Keratinocyte (primary cell): ENCODE measurements around the gene APOL1. TPM values are rescaled to one million over a fixed set of nuclear protein-coding genes. Genes with fewer than 3 reads are reported as not detected.
A peak's percentile ranks its signal among the peaks of the same experiment; 100 is the strongest.

ENCODE experiments used
- DNase-seq: peaks from one replicate; pipeline ENCODE4 v3.0.0-alpha.2; 2011; ENCODE audit warnings: low read depth, missing footprints, low spot score
- FAIRE-seq: peaks from 2 replicates; lab custom pipeline; 2011; peaks lifted over from hg19 to GRCh38; lab: Jason Lieb, UNC
- H2AFZ ChIP-seq: 2 replicates; pipeline ENCODE4 v1.6.0; 2012; ENCODE audit warnings: low read length, control low read depth, inconsistent platforms; ENCODE audit not compliant: control insufficient read depth
- H3K27ac ChIP-seq: 2 replicates; pipeline ENCODE4 v1.5.1; 2011; ENCODE audit warnings: low read length; ENCODE audit not compliant: control insufficient read depth, insufficient read depth
- H3K27me3 ChIP-seq: 3 replicates; pipeline ENCODE4 v1.6.0; 2011; ENCODE audit warnings: low read length; ENCODE audit not compliant: control insufficient read depth, insufficient read depth; ENCODE audit errors: extremely low read depth
- H3K36me3 ChIP-seq, 2 experiments: 2 replicates in 1 of 2; 3 replicates in 1 of 2; pipeline ENCODE4 v1.5.1; 2011; ENCODE audit warnings: low read length in 2 of 2, mild to moderate bottlenecking in 1 of 2; ENCODE audit not compliant: control insufficient read depth in 2 of 2, insufficient read depth in 2 of 2; ENCODE audit errors: extremely low read depth in 1 of 2
- H3K4me1 ChIP-seq: 3 replicates; pipeline ENCODE4 v1.5.1; 2011; ENCODE audit warnings: low read length; ENCODE audit not compliant: control insufficient read depth, insufficient read depth; ENCODE audit errors: extremely low read depth
- H3K4me2 ChIP-seq: 3 replicates; pipeline ENCODE4 v1.6.0; 2011; ENCODE audit warnings: low read depth, low read length; ENCODE audit not compliant: control insufficient read depth, insufficient read depth; ENCODE audit errors: extremely low read depth
- H3K4me3 ChIP-seq, 3 experiments: fragments of 200-600 bp in 1 of 3; sonication (generic) in 1 of 3; 2 replicates in 2 of 3; 3 replicates in 1 of 3; pipeline ENCODE4 v1.5.1; 2011 to 2016; ENCODE audit warnings: low read length in 3 of 3, mild to moderate bottlenecking in 3 of 3, control low read depth in 2 of 3, inconsistent platforms in 1 of 3, low read depth in 1 of 3, mixed read lengths in 1 of 3, mixed run types in 1 of 3, moderate library complexity in 1 of 3; ENCODE audit not compliant: control insufficient read depth in 2 of 3, insufficient read depth in 2 of 3; ENCODE audit errors: extremely low read depth in 1 of 3
- H3K79me2 ChIP-seq: 2 replicates; pipeline ENCODE4 v1.6.0; 2012; ENCODE audit warnings: low read length; ENCODE audit not compliant: control insufficient read depth, insufficient read depth
- H3K9ac ChIP-seq: 3 replicates; pipeline ENCODE4 v1.6.0; 2011; ENCODE audit warnings: low read length; ENCODE audit not compliant: control insufficient read depth, insufficient read depth; ENCODE audit errors: extremely low read depth
- H3K9me1 ChIP-seq: 3 replicates; pipeline ENCODE4 v1.6.0; 2011; ENCODE audit warnings: low read length; ENCODE audit not compliant: control insufficient read depth, insufficient read depth; ENCODE audit errors: extremely low read depth
- H3K9me3 ChIP-seq: 2 replicates; pipeline ENCODE4 v1.5.1; 2012; ENCODE audit warnings: low read depth, low read length; ENCODE audit not compliant: control insufficient read depth
- H4K20me1 ChIP-seq: 3 replicates; pipeline ENCODE4 v1.6.0; 2011; ENCODE audit warnings: low read length; ENCODE audit not compliant: control insufficient read depth, insufficient read depth; ENCODE audit errors: extremely low read depth
- EZH2 ChIP-seq: IDR thresholded peaks from one replicate; pipeline ENCODE4 v1.6.1; 2012; ENCODE audit warnings: inconsistent platforms, mild to moderate bottlenecking, low read length, moderate library complexity
- dilution Hi-C: fragments of 300-500 bp; cut with MboI; formaldehyde crosslinking; loops from one replicate; pipeline ENCODE4 v1.7.0; 2020; ENCODE audit warnings: low sequenced_read_pairs; ENCODE audit not compliant: extremely low pct_ligation_motif_present
- polyA plus RNA-seq, 5 experiments: library from polyadenylated mRNA; depleted of rRNA in 3 of 5; stranded (reverse) in 3 of 5; stranded (forward) in 1 of 5; unstranded in 1 of 5; fragments of >200 nt; gene quantifications; 1 replicate in 1 of 5; 2 replicates in 3 of 5; 3 replicates in 1 of 5; pipeline versions ENCODE4 v1.2.1 to v1.2.3, GENCODE V29; 2011 to 2012; ENCODE audit warnings: missing spikeins in 2 of 5, low read depth in 1 of 5, low replicate concordance in 1 of 5
- TF ChIP-seq, protein P1 (sequence below), 3 experiments: IDR thresholded peaks in 1 of 3; conservative IDR thresholded peaks in 1 of 3; optimal IDR thresholded peaks in 1 of 3; 2 replicates in 2 of 3; 3 replicates in 1 of 3; pipeline versions ENCODE3 to v1.5.1; 2011; ENCODE audit warnings: low read length in 3 of 3, mild to moderate bottlenecking in 3 of 3, moderate library complexity in 2 of 3, control low read depth in 1 of 3, inconsistent platforms in 1 of 3; ENCODE audit not compliant: insufficient read depth in 2 of 3; ENCODE audit errors: extremely low read depth in 1 of 3

APOL1 gene
- polyA plus RNA-seq, 1 donor (not counting 4 experiments of a cell fraction or from before 2014, with no cell fraction given) = 3.0 TPM

DNA sequence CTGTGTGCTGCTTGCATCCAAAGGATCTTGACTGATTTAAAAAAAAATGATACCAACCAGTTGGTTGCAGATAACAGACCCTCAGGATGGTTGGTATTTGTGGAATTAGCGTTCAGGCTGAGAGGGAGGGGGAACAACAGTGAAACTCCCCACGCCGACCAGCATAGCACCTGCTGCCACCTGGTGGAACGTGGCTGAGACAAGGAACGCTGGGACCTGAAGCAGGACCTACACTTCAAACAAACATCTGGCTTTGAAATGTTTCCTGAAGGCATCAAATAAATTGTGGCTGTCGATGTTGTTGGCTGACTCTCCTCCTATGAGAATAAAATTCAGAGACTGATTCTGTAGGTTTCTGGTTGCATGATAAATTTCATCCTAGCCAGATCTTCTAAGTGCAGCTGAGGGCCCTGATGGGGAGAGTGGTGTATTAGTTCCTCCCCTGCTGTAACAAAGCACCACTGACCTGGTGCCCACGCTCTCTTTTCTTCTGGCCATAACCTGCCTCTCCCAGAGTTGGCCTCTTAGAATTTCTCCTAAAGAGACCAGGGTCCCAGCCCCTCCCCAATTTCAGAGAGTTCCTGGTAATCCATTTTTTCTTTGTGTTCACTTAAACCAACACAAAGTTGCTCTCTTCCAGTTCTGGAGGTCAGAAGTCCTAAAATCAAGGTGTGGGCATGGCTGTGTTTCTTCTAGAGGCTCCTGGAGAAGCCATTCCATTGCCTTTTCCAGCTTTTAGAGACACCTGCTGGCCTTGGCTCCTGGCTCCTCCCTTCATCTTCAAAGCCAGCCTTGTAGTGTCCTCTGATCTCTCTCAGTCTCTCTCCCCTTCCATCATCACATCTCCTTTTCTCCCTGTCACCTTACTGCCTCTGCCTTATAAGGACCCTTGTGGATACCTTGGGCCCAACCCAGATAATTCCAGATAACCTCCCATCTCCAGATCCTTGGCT lies 30.9 kb upstream of the APOL1 start:
- DNase-seq = no peak

DNA sequence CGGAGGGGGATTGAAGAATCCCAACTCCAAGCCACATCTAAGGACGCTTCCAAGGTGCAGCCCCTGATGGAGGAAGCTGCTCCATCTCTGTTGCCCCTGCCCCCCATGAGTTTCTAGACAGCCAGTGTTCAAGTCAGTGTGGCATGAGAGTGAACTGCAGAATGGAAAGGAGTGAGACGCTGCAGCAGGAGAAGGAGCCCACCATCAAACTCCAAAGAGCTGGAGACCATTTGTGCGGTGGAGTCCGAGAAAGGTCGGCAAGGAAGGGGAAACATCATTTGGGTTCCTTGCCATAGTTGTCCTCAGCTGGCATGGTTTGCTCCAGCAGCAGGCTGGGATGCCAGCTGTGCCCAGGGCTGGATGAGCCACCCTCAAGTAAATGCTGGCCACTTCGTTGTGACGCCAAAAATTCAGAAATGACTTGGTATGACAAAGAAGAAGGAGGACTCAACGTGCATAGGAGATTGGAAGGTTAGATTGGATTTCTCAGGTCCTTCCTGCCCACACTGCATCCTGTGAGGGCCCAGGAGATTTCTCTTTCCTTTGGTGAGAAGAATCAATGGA lies 30.0 kb upstream of the APOL1 start:
- FAIRE-seq (no peak), DNase-seq (no peak)
- Histone ChIP-seq H3K27me3 (no peaks in the 10 kb centered on the region), H2AFZ (no peak overlapping the region), H3K9me3 (no peaks in the 10 kb centered on the region), H3K9ac (no peak overlapping the region), H3K4me1 (no peaks in the 10 kb centered on the region), H4K20me1 (no peaks in the 10 kb centered on the region), H3K36me3 (peaks cover 0 to 2% of the 10 kb centered on the region in 2 experiments), H3K27ac (no peak overlapping the region), H3K4me2 (no peak overlapping the region), H3K4me3 (no peak overlapping the region), H3K9me1 (no peaks in the 10 kb centered on the region), H3K79me2 (no peaks in the 10 kb centered on the region)
- TF ChIP-seq, protein P1, sequence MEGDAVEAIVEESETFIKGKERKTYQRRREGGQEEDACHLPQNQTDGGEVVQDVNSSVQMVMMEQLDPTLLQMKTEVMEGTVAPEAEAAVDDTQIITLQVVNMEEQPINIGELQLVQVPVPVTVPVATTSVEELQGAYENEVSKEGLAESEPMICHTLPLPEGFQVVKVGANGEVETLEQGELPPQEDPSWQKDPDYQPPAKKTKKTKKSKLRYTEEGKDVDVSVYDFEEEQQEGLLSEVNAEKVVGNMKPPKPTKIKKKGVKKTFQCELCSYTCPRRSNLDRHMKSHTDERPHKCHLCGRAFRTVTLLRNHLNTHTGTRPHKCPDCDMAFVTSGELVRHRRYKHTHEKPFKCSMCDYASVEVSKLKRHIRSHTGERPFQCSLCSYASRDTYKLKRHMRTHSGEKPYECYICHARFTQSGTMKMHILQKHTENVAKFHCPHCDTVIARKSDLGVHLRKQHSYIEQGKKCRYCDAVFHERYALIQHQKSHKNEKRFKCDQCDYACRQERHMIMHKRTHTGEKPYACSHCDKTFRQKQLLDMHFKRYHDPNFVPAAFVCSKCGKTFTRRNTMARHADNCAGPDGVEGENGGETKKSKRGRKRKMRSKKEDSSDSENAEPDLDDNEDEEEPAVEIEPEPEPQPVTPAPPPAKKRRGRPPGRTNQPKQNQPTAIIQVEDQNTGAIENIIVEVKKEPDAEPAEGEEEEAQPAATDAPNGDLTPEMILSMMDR (optimal IDR thresholded peaks at IDR 0.05 in 1 of 3, IDR thresholded peaks at IDR 0.05 in 1 of 3, conservative IDR thresholded peaks at IDR 0.05 in 1 of 3; ENCODE audit: extremely low read depth in 1 of 3, insufficient read depth in 2 of 3, low read length in 3 of 3) = no peak
- TF ChIP-seq EZH2 = no peak
- dilution Hi-C loops = no loop called here

More for the DNA sequence above, 30.9 kb upstream of the APOL1 start:
- dilution Hi-C loops = no loop called here
- Histone ChIP-seq H4K20me1 (no peaks in the 10 kb centered on the region), H3K4me1 (no peaks in the 10 kb centered on the region), H3K4me3 (no peak overlapping the region), H3K9me3 (no peaks in the 10 kb centered on the region), H3K36me3 (no peaks in the 10 kb centered on the region), H3K9me1 (no peaks in the 10 kb centered on the region), H3K27me3 (no peaks in the 10 kb centered on the region), H3K79me2 (no peaks in the 10 kb centered on the region), H3K9ac (no peak overlapping the region), H3K4me2 (no peak overlapping the region), H2AFZ (no peak overlapping the region), H3K27ac (no peak overlapping the region)
- FAIRE-seq = peak; percentile 87
- TF ChIP-seq EZH2 = no peak
- TF ChIP-seq, protein P1 (optimal IDR thresholded peaks at IDR 0.05 in 1 of 3, IDR thresholded peaks at IDR 0.05 in 1 of 3, conservative IDR thresholded peaks at IDR 0.05 in 1 of 3; ENCODE audit: extremely low read depth in 1 of 3, insufficient read depth in 2 of 3, low read length in 3 of 3) = peak; percentile 84 to 87 (median 85)
